Right lung (tissue), 5 donors: ENCODE results near the gene SSBP3. TPM values are rescaled to one million over a fixed set of nuclear protein-coding genes. Genes with fewer than 3 reads are reported as not detected.

Source experiments
- DNase-seq, 2 donors: peaks; one replicate each; pipeline ENCODE4 v3.0.0-alpha.2; 2013
- polyA plus RNA-seq, 5 donors: library from polyadenylated mRNA; unstranded; fragments of 120-200 nt; gene quantifications; one replicate each; pipeline versions ENCODE4 v1.2.1 to v1.2.3, GENCODE V29; 2013; ENCODE audit warnings: inconsistent platforms in 1 of 5, low replicate concordance in 1 of 5; ENCODE audit not compliant: insufficient read length in 5 of 5, insufficient read depth in 1 of 5

The SSBP3 gene
- polyA plus RNA-seq, 5 donors = 106 to 119 (median 108) TPM

DNA sequence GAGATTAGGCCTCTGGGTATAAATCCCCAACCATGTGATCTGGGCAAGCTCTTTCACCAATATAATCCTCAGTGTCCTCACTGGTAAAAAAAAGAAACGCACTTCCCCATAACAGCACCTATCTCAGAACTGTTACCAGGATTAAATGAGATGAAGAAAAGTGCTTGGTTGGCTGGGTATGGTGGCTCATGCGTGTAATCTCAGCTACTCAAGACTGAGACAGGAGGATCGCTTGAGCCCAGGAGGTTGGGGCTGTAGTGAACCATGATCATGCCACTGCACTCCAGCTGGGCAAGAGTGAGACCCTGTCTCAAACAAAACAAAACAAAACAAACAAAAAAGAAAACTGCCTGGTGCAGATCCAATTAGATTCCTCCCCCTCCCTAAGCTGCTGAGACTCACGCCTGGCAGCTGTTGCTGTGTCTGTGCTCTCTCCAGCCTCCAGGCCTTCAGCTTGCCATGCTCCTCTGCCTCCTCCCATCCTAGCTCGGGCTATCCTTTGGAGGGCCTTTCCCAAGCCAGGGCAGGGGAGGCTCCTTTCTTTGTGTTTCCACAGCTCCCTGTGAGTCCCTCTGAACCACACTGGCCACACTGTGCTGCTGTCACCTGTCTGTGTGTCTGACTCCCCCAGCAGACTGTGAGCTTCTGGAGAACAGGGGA is 225.4 kb downstream of the SSBP3 start:
- no peak for DNase-seq

DNA sequence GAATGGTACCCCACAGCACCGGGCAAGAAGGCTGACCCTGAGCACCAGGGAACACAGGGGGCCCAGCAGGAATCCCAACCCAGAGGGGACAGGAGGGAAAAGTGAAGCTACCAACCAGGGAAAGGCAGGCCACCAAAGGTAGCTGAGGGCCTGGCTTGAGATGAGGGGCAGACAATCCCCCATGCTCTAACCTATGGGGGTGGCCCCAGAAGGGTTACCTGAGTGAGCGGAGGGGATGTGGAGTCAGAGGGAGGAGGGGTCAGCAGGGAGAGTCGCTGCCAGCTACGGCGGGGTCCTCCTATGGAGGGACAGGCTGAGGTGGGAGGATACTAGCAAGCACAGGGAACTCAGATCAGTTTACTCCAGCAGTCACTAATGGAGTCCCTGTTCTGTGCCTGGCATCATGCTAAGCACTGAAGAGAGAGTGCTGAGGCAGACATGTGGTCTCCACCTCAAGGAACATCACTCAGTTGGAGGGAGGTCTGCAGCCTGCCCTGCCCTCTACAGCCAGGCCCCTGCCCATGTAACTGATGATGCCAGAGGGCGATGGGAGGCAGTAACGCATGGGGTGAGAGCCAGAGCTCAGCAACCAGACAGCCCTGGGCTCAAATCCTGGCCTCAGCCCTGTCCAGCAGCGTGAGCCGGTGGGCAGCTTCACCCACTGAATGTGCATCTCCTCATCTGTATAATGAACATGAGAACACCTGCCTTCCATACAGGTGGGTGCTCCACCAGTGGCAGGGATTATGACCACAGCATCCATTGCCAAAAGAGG is 227.7 kb downstream of the SSBP3 start:
- DNase-seq = no peak

DNA sequence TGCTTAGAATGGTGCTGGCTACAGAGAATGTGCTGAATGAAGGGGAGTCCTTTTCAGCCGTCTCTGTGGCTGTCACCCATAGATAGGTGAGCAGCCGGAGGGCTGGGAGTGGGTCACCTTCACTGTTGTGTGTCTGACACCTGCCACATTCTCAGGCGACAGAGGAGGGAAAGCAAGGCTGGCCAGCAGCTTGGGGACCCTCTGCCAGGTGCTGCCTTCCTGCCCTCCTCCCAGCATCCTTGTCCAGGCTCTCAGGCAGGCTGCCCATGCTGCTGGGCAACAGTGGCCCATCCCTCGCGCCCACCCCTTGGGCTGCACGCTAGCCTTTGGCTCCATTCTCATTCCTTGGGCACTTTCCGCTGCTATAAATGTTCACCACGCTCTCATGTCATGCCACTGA is 228.5 kb downstream of the SSBP3 start:
- DNase-seq = no peak

DNA sequence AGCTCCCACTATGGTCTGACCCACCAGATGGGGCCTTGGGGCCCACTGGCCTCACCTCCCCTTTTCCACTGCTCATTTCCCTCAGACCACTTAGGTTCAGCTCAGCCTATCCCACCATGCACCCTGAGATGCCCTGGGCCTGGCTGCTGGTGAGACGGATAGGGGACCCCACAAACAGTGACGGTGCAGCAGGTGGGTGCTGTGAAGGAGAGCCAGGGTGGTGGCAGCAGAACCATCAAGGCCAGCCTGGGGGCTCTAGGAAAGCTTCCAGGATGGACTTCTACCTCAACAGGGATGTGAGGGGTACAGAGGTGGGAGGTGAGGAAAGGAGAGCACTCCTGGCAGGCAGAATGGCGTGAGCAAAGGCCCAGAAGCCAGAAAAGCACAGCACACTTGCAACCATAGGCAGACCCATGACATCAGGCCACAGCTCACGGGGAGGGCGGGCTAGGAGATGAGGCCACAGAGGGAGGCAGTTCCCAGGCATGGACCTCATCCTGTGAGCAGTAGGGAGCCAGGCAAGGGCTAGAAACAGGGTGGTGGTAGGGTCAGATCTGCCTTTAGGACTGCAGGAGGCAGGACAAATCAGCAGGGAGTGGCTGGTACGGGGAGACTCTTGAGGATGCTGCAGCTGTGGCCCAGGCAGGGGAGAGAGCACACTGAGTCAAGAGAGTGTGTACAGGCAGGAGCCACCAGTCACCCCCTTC is 229.4 kb downstream of the SSBP3 start:
- DNase-seq = no peak

Other genes starting within 250 kb of the SSBP3 start
- 10 to 100 TPM in 3 of 5 donors, 1 to 10 TPM in 2; 8.7 to 12.7 (median 10.5) TPM for gene CYB5RL, start 206.4 kb downstream of the SSBP3 start, polyA plus RNA-seq
- gene MRPL37, start 206.2 kb downstream of the SSBP3 start, polyA plus RNA-seq = 10 to 100 TPM; 56.6 to 67.0 (median 61.2) TPM
- gene ACOT11, start 141.8 kb upstream of the SSBP3 start, polyA plus RNA-seq = 10 to 100 TPM in 2 of 5 donors, 1 to 10 TPM in 3; 8.6 to 15.1 (median 9.9) TPM
- gene FAM151A, start 217.1 kb upstream of the SSBP3 start, polyA plus RNA-seq = under 1 TPM; 0.31 to 0.97 (median 0.57) TPM
- 10 to 100 TPM; 10.1 to 16.2 (median 11.4) TPM for gene MROH7, start 235.4 kb upstream of the SSBP3 start, polyA plus RNA-seq